ENCODE measurements around the gene SND1.

SND1 gene

GRCh38 chr7:127905491-127906330 lies 253.7 kb downstream of the SND1 start:
- no peak for DNase-seq (ENCODE audit: low spot score)

DNA sequence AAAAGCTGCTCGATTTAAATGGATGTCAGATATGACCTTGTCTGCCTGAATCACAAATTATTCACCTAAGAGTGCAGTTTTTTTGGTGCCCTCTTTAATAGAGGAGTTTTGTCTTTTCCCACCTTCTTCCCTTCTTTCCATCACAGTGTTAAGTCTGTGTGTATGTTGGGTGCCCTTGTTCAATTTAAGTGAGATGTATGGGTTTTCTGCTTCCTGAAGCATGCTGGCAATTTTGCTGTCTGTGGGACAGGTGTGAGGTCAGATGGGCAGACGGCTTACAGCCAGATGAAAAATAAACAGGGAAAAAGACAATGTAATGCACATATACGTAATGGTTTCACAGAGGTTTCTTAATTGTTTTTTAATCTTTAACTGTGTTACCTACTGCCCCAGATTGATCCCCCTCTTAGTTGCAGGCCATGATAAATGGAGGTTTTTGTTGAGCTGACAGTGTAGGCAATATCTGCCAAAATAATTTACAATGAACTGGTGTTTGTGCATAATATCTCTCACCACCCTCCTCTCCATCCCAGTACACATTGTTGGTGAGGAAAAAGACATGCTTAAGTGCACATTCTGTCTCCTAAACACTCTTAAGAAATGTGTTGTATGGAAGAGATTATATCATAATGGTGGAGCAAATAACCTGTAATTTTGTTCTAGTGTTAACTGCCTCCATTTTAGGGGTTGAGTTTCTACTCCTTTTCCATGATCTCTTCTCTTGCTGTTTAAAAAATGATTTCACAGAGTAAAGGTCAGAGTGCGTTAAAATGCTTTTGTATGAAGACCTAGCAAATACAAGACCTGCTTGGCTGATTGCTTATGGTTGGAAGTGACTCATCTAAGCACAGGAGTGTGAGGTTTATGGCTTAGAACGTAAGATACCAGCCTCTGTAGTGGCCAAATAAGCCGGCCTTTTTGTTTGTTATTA lies 255.4 kb downstream of the SND1 start:
- no peak for DNase-seq (ENCODE audit: low spot score)

- DNase-seq (ENCODE audit: low spot score) = no peak
These were observed 256.6 kb downstream of the SND1 start for GRCh38 chr7:127908430-127909258.

DNA sequence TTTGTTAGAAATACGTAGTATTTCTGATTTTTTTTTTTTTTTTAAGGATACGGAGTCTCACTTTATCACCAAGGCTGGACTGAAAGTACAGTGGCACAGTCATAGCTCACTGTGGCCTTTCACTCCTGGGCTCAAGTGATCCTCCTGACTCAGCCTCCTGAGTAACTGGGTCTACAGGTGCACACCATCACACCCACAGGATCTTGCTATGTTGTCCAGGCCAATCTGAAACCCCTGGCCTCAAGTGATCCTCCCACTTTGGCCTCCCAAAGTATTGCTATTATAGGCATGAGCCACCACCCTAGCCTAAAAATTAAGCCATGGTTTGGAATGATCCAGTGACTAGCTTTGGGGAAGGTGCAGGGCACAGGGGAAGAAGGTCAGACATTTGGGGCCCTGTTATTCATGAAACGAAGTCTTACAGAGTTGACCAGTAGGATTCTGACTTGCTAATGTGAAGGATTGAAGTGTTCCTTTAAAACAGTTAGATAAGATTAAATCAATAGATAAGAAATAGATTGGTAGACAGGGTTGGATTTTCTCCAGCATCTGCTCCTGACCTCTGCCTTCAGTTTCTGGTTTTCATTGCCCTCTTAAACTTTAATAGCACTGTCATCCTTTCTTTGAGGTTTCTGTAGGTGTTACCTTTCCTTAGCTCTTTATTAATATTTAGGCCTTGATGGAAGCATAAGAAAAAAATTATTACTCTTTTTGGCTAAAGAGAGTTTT lies 257.6 kb downstream of the SND1 start:
- DNase-seq (ENCODE audit: low spot score) = no peak

- DNase-seq (ENCODE audit: low spot score) = no peak
These were observed 258.7 kb downstream of the SND1 start for GRCh38 chr7:127910670-127911069.

DNA sequence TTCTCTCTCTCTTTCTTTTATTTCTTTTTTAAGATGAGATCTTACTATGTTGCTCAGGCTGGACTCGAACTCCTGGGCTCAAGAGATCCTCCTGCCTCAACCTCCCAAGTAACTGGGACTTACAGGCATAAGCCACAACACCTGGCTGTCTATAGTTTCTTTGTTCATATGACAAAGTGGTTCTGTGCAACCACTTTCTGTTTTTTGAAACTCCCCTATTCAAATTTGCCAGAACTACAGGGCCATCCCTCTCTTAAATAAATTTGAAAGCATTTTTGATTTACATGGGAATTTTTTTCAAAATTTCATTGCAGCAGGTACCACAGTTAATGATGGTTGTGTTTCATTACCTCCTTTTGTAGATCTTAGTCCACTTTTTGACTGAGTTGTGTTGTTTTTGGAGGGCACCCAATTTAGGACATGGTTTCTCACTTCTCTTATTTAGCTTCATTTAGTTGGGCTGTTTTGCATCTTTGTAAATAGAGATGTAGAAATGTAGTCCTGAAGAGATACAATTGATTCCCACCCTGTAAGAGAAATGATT lies 260.0 kb downstream of the SND1 start:
- DNase-seq (ENCODE audit: low spot score) = peak; percentile 44

GRCh38 chr7:127912901-127913300 lies 260.9 kb downstream of the SND1 start:
- no peak for DNase-seq (ENCODE audit: low spot score)

DNA sequence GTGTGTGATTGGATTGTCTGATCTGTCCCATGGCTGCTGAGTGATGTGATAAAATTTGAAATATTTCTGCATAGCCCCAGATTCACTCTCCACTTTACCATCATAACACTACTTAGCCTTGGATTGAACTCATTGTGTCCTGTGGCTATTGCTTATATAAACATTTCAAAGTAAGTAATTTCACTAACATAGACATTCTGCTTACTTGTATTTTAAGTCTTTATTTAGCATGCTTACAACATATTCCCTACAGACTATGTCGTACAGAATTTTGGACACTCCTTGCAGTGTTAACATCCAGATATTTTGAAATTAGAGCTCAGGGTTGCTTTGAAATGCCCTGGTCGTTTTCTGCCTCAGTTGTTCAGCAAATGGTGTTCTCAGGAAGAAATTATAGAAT lies 261.7 kb downstream of the SND1 start:
- no peak for DNase-seq (ENCODE audit: low spot score)

DNA sequence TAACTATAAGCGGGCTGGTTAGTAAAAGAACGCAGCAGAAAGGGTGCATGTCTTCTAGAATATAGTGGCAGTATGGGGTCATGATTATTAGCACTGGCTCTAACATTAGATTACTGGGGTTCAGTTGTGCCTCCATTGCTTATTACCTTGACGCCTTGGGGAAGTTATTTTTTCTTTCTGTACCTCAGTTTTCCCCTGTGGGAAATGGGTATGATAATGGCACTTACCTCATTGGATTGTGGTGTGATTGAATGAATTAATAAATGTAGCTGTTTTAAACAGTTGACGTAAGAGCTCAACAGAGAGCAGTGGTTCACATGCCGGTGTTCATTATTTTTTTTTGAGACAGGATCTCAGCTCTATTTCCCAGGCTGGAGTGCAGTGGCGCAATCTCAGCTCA lies 262.7 kb downstream of the SND1 start:
- no peak for DNase-seq (ENCODE audit: low spot score)

GRCh38 chr7:127916735-127917134 lies 264.7 kb downstream of the SND1 start:
- DNase-seq (ENCODE audit: low spot score) = no peak

DNA sequence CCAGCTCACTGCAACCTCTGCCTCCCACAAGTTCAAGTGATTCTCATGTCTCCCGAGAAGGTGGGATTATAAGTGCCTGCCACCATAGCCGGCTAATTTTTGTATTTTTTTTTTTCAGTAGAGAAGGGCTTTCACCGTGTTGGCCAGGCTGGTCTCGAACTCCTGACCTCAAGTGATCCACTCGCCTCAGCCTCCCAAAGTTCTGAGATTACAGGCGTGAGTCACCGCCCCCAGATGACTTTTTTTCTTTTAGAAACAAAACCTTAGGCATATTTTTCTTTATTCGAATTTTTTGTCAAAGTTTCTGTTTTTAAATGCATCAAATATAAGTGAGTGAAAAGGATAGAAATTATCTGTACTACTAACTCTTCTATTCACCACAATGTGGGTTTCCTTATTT lies 266.1 kb downstream of the SND1 start:
- no peak for DNase-seq (ENCODE audit: low spot score)

DNA sequence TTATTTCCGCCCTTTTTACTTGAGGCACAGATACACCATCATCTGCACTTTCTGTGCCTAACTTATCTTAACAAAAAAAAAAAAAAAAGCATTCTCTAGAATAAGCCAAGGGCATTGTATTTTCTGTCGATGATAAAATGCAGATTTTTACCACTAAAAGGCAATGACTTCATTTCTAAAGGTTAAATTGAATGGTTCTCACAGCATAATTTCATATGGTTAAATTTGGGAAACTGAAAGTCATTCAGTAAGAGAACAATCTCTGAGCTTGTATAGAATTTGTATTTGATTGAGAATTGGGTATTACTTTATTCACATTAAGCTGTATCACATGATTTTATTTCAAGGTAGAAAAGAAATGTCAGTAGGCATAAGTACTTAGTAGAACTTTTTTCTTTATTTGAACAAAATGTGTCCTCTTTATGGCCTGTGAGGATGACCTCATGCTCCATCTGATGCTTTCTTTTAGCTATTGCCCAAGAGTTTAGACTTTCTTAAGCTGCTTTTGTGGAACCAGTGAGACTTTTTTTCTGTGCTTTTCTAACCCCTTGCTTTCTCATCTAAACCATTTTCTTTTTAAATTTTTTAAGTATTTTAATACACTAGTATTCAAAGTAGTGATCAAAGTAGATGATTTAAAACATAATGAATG lies 268.9 kb downstream of the SND1 start:
- no peak for DNase-seq (ENCODE audit: low spot score)

DNA sequence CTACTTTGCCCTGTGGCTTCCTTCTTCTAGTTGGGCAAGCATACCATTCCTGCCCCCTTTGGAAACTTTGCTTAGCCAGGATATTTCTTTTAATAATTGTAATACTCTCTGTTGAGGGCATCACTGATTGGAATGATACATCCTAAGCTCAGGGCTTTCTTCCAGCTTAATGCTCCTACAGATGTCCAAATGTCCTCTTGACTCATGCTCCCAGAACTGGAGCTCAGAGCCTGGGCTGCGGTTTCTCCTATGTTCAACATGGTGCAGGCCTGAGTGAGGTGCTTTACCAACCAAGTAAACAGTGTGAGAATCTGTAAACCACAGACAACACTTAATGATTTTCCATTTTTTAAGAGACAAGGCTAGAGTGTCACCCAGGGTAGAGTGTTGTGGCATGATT lies 270.7 kb downstream of the SND1 start:
- no peak for DNase-seq (ENCODE audit: low spot score)

- DNase-seq (ENCODE audit: low spot score) = no peak
These were observed 272.9 kb downstream of the SND1 start for GRCh38 chr7:127924874-127925273.

GRCh38 chr7:127927348-127927696 lies 275.3 kb downstream of the SND1 start:
- no peak for DNase-seq (ENCODE audit: low spot score)

DNA sequence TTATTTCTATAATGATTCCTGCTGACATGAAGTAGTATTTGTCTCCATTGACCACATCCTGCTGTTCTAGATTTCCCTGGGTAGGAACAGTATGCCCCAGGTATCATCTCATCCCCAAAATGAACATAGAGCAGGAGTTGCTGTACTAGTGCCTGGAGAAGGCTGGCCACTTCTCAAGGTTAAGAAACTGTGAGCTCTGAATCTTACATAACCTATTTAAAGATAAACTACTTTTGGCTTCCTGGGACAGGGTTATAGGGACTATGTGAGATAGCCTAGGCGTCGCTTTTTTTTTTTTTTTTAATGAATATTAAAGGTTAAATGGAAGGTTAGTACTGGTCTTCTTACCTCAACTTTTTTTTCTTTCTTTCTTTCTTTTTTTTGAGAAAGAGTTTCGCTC lies 276.2 kb downstream of the SND1 start:
- DNase-seq (ENCODE audit: low spot score) = no peak

- no peak for DNase-seq (ENCODE audit: low spot score)
These were observed 276.9 kb downstream of the SND1 start for GRCh38 chr7:127928852-127929251.

DNA sequence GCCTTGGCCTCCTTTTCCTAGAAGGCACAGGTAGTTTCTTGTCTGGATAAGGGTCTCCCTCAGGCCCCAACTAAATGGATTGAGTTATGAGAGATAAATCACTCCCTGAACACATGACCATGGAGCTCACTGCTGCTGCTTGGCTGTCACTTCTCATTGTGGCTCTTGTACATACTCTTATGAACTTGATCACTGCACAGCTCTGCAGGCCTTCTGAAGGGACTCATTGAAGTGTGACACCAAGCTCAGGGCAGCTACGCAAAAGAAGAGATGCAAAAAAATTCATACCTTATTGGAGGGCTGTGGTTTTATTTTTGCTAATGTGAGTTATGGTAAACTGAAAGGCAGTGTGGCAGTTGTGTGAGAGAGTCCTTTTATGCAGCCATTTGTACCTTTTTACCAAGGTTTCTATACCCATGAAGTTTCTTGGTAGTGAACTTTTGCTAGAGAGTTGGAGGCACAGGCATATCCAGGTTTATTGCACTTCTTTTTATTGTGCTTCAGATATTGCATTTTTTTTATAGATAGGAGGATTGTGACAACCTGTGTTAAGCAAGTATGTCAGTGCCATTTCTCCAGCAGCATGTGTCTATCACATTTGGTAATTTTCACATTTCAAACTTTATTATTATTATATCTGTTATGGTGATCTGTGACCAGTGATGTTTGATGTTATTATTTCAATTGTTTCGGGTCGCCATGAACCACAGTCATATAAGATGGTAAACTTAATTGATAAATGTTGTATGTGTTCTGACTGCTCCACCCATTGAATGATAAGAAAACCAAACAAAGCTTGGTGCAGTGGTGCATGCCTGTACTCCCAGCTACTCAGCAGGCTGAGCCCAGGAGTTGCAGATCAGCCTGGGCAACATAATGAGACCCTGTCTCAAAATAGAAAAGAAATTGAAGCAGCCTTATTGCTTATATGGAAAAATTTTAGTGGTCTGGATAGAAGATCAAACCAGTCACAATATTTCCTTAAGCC lies 278.6 kb downstream of the SND1 start:
- DNase-seq (ENCODE audit: low spot score) = peak; percentile 20

DNA sequence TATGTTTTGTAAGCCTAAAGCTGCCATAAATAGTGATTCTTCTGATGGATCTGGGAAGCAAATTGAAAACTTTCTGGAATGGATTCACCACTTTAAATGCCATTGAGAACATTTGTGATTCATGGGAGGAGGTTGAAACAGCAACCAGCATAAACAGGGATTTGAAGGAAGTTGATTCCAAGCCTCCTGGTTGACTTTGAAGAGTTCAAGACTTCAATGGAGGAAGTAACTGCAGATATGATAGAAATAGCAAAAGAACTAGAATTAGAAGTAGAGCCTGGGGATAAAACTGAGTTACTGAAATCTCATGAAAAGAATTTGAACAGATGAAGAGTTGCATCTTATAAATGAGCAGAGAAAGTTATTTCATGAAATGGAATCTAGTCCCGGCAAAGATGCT lies 280.1 kb downstream of the SND1 start:
- DNase-seq (ENCODE audit: low spot score) = no peak

GRCh38 chr7:127932496-127932895 lies 280.5 kb downstream of the SND1 start:
- DNase-seq (ENCODE audit: low spot score) = no peak

Measured in NAMALWA (cell line).